Stimulated activated CD4-positive, alpha-beta T cell treated with anti-CD3 and anti-CD28 coated beads, Interleukin-1b, Interleukin-23, amount 100 ng/mL, for 48 hours (primary cell): ENCODE results near the gene ORM2.

ENCODE experiments used
- DNase-seq: peaks from one replicate; pipeline ENCODE4 v3.0.0-alpha.2; 2020

The ORM2 gene

DNA sequence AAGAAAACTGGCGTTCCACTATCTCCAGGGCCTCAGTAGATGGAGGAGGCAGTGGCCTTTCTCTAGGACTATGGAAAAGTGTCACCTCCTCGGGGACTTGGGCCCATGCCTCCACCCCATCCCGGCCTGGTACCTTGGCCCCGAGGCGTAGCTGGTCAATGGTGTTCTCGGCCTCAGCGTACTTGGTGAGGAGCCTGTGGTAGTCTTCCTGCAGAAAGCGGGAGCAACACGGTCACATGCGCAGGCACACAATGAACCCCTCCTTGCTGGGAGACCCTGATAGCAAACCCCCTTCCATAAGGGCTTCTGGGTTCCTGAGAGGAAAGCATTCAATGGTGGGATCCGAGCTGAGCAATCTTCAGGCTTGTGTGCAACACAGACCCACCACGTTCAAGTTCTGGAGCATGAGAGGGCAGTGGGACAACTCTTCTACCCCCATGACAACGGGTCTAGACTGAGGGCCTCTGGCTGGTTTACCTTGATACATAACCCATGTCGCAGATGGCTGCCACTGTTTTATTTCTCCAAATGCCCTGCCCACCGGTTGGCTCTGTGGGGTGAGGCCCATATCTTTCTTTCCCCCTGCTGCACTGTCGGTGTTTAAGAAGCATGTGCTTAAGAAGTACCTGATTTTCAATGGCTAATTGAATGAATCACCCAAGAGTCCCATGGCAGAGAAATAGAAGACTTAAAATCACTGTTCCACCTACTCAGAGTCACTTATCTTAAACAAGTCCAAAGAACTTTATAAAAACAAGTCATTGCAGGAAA, 44.5 kb downstream of the ORM2 start:
- DNase-seq = no peak

DNA sequence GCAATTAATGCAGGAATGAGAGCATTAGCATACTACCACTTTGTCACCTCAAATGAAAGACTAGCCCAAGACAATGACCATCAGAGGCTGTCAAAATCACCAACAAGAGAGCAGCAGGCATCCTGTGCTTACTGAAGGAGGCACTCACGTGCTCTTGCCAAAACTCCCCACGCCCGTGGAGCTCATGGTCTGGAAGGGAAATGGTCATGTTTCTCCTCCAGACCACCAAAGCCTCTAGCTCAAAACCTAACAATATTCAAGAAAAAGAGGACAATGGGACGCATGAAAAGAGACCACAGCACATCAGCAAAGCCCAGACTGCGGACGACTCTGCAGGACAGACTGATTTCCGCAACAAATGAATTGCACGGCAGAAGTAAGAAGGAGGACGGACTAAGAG, 45.3 kb downstream of the ORM2 start:
- no peak for DNase-seq

DNA sequence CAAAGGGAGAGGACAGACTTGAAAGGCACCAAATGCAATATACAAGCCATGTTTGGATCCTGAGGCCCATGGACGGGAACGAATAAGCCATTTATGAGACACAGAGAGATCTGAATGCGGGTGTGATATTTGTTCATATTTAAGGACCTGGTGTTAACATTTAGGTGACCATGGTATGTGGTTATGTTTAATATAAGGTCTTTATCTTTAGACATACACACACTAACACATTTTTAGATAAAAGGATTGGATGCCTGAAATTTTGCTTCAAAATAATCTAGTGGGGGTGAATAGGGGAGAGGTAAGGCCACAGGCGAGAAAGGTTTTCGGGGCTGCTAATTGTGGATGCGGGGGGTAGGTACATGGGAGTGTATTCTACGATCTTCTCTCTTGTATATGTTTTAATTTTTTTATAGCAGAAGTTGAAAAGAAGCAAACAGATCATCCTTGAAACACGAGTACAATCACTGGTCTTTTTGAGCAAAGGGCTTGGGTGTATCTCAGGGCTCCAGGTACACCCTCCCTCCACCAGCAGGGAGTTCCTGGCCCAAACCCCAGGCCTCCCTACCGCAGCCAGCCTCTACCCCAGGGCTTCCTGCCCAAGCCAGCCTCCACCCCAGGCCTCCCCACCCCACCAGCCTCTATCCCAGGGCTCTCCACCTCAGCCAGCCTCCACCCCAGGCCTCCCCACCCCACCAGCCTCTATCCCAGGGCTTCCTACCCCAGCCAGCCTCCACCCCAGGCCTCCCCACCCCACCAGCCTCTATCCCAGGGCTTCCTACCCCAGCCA, 45.9 kb downstream of the ORM2 start:
- no peak for DNase-seq

DNA sequence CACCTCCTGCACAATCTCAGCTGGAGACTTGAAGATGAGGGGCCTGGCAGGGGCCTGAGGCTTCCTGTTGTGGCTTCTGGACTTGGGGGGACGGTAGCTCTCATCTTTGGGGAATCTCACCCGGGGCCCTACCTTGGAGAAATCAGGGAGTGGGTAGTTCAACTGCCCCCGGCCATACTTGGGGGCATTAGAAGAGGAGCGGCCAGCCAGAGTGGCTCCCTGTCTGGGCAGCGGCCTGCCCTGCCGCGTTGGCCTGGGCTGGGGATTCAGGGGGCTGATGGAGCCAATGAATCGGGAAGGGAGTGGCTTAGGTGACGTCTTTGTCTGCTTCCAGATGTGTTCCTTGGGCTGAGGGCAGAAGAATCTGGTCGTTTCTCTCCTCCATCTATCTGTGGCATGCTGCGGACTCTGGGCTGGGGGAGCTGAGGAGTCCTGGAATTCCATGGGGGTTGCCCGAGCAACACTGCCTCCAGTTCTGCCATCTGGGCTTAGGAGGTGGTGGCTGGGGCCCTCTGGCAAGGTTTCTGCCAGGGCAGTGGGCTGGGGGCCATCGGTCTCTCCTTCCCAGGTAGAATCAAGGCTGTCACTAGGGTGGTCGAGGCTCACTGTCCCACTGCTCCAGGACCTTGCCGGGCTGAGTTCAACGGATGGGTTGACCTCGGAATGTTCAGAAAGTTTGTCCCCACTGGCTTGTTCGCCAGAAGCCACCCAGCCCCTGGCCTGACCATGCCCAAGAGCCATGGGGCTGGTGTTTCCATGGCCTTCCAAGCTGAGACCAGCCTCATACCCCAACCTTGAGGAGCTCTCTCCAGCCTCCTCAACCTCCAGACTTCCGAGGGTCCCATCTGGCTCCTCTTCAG, 47.1 kb downstream of the ORM2 start:
- no peak for DNase-seq

DNA sequence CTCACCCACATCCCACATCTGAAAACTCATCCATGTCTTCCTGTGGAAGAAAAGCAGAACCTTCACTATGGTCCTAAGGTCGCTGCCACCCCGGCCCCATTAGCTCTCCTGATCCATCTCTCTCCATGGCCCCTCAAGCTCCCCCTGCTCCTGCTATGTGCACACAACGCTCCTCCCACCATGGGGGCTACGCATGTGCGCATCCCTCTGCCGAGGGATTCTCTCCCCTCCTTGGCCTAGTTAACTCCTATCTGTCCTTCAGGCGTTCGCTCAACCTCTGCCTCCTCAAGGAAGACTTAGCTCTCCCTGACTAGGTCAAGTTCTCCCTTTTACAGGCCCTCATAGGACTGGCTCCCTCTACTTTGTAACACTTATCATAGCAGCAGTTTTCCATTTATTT, 48.3 kb downstream of the ORM2 start:
- no peak for DNase-seq

DNA sequence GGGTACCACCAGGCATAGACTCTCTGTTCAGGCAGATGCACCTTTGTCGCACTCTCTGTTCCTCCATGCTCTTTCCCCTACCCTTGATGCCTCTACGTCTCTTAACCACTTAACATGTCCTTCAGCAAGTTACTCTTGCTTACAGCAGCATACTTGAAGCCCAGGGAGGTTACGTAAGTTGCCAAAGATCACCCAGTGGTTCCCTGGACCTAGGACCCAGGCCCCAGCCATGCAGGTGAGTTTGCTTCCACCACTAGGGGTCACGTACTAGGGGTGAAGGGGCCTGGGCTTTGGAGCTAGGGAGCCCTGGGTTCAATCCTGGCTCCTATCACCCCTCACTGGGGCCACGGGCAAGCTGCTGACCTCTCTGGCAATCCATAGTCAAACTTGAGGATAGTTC, 49.2 kb downstream of the ORM2 start:
- DNase-seq = no peak
